Breast epithelium (tissue), 4 donors: ENCODE data around the gene ING5. TPM values are rescaled to one million over a fixed set of nuclear protein-coding genes. Genes with fewer than 3 reads are reported as not detected.
"Not testable (repeated sequence)": the region's sequence is repeated elsewhere in the genome, so short reads cannot be mapped to it uniquely, and the experiment has no call there.

ENCODE experiments used
- DNase-seq, 2 donors: peaks; one replicate each; pipeline ENCODE4 v3.0.0-alpha.2; 2019; ENCODE audit warnings: low spot score in 2 of 2
- H3K27ac ChIP-seq, 2 donors: fragments of 200-600 bp; sonication (generic) in 1 of 2; one replicate each; pipeline ENCODE4 v1.5.1; 2016 to 2019; ENCODE audit warnings: mild to moderate bottlenecking in 1 of 2
- H3K27me3 ChIP-seq, 2 donors: fragments of 200-600 bp; sonication (generic) in 1 of 2; one replicate each; pipeline versions ENCODE4 v1.5.1 to v1.6.0; 2017 to 2019; ENCODE audit warnings: control low read depth in 1 of 2, mild to moderate bottlenecking in 1 of 2
- H3K36me3 ChIP-seq: fragments of 200-600 bp; one replicate; pipeline ENCODE4 v1.5.1; 2019
- H3K4me1 ChIP-seq, 2 donors: fragments of 200-600 bp; sonication (generic); one replicate each; pipeline ENCODE4 v1.5.1; 2016 to 2019; ENCODE audit warnings: control low read depth in 1 of 2
- H3K4me3 ChIP-seq, 3 donors: fragments of 200-600 bp; sonication (generic); 1 replicate in 2 of 3; 2 replicates in 1 of 3; pipeline ENCODE4 v1.5.1; 2016 to 2019; ENCODE audit warnings: mild to moderate bottlenecking in 3 of 3, moderate library complexity in 2 of 3
- H3K9me3 ChIP-seq, 2 donors: fragments of 200-600 bp; sonication (generic) in 1 of 2; one replicate each; pipeline ENCODE4 v1.5.1; 2016 to 2019; ENCODE audit warnings: control low read depth in 1 of 2
- POLR2A ChIP-seq: fragments of 450-650 bp; IDR thresholded peaks from one replicate; pipeline ENCODE4 v1.6.1; 2016; ENCODE audit warnings: antibody characterized with exemption, mild to moderate bottlenecking, moderate library complexity
- POLR2AphosphoS5 ChIP-seq, 3 donors: sonication (generic); formaldehyde crosslinking; IDR thresholded peaks; one replicate each; pipeline ENCODE4 v1.6.1; 2017; ENCODE audit warnings: antibody characterized with exemption in 3 of 3
- intact Hi-C: fragments of 100-400 bp; cut with DNase I; formaldehyde crosslinking; loops from one replicate; pipeline ENCODE4 v1.15.1; 2023; ENCODE audit warnings: low total_unique reads
- total RNA-seq, 3 donors: library from RNA; depleted of rRNA; stranded (reverse); fragments of >200 nt; gene quantifications; one replicate each; pipeline ENCODE4 v1.1.0, GENCODE V29; 2016
- TF ChIP-seq, protein P1 (sequence below), 3 donors: fragments of 450-650 bp; IDR thresholded peaks; one replicate each; pipeline ENCODE4 v1.5.1; 2016 to 2017; ENCODE audit warnings: antibody characterized with exemption in 3 of 3, mild to moderate bottlenecking in 3 of 3, moderate library complexity in 3 of 3

Gene ING5
- total RNA-seq, 3 donors from 2014 or later: 29.6 to 49.0 (median 45.6) TPM

DNA sequence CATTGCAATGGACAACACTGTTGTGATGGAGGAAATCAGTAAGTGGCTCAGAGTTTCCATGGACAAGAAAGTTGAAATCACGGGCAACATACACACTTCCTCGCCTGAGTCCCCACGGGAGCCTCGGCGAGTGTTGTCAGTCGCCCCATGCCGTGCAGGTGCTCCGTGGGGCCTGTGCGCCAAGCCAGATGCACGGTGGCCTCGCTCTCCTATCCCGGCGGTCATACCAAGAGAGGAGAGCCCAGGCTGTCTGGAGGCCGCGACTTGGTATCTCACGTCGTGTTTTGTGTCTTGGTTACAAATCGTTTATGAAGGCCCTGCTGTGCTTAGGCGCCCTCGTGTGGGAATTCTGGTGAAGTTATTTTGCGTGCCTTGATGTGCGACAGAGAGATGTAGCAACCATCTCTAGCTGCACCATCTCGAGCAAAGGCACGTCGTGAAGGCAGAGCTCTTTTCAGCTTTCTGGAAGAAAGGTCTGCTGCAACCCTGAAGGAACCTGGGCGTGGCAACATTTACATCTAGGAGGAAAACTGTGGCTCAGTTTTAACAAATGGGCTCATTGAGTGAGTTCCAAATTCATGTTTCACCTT lies 42.6 kb upstream of the ING5 start:
- H3K9me3 ChIP-seq: no peaks in the 10 kb centered on the region
- no peaks in the 10 kb centered on the region for H3K27me3 ChIP-seq
- DNase-seq: peak in 1 of 2 donors; percentile 45
- H3K36me3 ChIP-seq: no peaks in the 10 kb centered on the region
- H3K27ac ChIP-seq: no peak overlapping the region
- TF ChIP-seq, protein P1, sequence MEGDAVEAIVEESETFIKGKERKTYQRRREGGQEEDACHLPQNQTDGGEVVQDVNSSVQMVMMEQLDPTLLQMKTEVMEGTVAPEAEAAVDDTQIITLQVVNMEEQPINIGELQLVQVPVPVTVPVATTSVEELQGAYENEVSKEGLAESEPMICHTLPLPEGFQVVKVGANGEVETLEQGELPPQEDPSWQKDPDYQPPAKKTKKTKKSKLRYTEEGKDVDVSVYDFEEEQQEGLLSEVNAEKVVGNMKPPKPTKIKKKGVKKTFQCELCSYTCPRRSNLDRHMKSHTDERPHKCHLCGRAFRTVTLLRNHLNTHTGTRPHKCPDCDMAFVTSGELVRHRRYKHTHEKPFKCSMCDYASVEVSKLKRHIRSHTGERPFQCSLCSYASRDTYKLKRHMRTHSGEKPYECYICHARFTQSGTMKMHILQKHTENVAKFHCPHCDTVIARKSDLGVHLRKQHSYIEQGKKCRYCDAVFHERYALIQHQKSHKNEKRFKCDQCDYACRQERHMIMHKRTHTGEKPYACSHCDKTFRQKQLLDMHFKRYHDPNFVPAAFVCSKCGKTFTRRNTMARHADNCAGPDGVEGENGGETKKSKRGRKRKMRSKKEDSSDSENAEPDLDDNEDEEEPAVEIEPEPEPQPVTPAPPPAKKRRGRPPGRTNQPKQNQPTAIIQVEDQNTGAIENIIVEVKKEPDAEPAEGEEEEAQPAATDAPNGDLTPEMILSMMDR (IDR thresholded peaks at IDR 0.05): peak in 2 of 3 donors; percentile 24 to 31
- TF ChIP-seq POLR2AphosphoS5 (IDR thresholded peaks at IDR 0.05): no peak
- TF ChIP-seq POLR2A: no peak
- no peak overlapping the region for H3K4me3 ChIP-seq
- intact Hi-C loops: no loop called here
- no peaks in the 10 kb centered on the region for H3K4me1 ChIP-seq

DNA sequence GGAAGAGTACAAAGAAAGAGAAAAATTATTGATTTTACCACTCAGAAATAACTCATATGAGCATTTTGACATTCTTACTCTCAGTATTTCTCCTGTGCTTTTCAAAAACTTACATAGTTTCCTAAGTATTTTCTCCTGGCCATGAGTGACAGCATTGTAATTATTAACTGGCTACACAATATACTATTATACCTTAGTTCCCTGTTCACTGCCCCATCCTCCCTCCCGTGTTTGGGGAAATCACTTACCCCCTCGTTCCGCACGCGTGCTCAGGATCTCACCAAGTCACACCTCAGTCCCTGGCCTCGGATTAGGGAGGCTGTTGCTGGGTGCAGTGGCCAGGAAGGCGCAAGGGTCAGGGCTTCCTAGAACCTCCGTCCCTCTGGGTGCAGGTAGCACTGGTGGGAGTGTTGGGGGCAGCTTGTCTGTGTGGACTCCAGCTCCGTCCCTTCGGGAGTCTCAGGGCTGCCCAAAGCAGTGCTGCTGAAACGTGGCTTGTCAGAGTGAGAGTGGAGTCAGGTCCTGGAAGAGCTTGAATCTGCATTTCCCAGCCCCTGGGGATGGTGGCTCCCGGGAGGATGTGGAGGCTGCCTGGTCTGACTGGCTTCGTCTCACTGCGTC lies 41.1 kb upstream of the ING5 start:
- no peaks in the 10 kb centered on the region for H3K9me3 ChIP-seq
- intact Hi-C loops: loop anchor here (5.0 kb wide), 1 partner anchor 1438 kb away; no protein-coding TSS in a partner anchor
- no peak overlapping the region for H3K27ac ChIP-seq
- TF ChIP-seq POLR2A (no peak), POLR2AphosphoS5 (IDR thresholded peaks at IDR 0.05) (no peak)
- TF ChIP-seq, protein P1 (IDR thresholded peaks at IDR 0.05): no peak
- H3K36me3 ChIP-seq: no peaks in the 10 kb centered on the region
- H3K4me3 ChIP-seq: no peak overlapping the region
- no peak for DNase-seq
- H3K4me1 ChIP-seq: no peaks in the 10 kb centered on the region
- H3K27me3 ChIP-seq: no peaks in the 10 kb centered on the region

DNA sequence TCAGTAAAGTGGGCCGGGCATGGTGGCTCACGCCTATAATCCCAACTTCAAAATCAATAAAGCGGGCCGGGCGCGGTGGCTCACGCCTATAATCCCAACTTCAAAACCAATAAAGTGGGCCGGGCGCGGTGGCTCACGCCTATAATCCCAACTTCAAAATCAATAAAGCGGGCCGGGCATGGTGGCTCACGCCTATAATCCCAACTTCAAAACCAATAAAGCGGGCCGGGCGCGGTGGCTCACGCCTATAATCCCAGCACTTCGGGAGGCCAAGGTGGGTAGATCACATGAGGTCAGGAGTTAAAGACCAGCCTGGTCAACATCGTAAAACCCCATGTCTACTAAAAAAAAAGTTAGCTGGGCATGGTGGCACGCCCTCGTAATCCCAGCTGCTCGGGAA lies 39.1 kb upstream of the ING5 start:
- not testable (repeated sequence) for H3K27me3 ChIP-seq, H3K4me3 ChIP-seq, H3K9me3 ChIP-seq, H3K36me3 ChIP-seq, H3K27ac ChIP-seq, DNase-seq, H3K4me1 ChIP-seq
- intact Hi-C loops: loop anchor here (5.0 kb wide), 1 partner anchor 1440 kb away; no protein-coding TSS in a partner anchor

DNA sequence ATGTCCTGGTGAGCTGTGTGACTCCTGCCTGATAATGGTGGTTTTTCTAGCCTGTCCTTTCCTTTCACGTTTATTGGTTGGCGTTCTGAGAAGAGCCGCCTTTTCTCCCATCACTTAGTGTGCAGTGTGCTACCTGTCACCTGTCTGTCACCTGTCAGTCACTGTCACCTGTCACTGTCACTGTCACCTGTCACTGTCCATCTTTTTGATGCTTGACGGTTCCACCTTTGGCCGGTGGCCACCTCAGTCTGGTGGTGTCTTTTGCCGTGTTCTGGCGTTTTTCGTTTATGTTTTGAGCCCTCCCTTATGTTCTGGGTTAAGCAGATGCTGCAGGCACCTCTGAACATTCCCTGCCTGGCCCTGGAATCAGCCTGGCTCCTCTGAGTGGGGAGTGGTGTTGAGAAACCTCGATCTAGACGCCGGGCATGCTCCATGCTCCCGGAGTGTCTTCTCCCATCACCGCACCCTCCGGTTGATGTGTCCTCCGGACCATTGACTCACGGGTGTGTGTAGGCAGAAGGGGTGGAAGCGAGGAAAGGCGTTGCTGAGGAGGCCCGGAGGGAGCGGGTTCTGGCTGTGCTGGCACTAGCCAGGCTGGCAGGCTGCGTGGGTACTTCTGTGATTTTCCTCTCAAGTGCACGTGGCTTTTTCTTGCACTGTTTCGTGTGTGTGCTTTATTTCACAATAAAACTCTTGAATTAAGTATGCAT lies 36.0 kb upstream of the ING5 start:
- no peak for DNase-seq
- no peaks in the 10 kb centered on the region for H3K4me1 ChIP-seq
- H3K27ac ChIP-seq: peak overlapping the region in 1 of 2 donors; percentile 36
- TF ChIP-seq, protein P1 (IDR thresholded peaks at IDR 0.05): no peak
- TF ChIP-seq POLR2A: no peak
- H3K9me3 ChIP-seq: no peaks in the 10 kb centered on the region
- no peak overlapping the region for H3K4me3 ChIP-seq
- H3K36me3 ChIP-seq: no peaks in the 10 kb centered on the region
- H3K27me3 ChIP-seq: no peaks in the 10 kb centered on the region
- intact Hi-C loops: no loop called here

DNA sequence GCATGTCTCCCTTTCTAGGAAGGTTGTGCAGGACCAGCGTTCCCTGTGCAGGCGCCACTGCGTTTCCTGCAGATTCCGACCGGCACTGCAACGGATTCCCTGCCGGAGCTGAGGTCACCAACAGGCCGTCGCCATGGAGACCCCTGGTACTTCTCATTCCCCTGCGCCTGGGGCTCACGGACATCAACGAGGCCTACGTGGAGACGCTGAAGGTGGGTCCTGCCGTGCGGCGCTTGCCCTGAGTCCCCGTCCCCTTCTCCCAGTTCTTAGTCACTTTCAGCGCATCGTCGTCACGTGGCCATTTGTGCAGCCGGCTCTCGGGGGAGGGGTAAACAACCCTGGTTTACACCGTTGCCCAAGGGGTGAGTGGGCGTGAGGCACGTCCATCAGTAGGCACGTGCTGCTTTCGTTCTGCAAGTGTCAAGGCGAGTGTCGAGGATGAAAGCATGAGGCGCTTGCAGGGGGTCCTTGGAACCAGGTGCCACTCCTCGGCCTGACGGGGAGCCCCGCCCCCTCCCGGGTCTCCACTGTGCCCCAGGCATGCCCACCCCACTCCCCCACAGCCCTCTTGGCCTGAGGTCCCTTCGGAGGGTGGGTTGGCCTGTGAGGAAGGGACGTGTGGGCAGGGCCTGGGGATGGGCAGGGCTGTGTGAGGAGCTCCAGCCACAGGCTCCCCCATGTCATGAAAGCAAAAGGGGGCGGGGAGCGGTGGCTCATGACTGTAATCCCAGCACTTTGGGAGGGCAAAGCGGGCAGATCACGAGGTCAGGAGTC lies 35.0 kb upstream of the ING5 start:
- no peaks in the 10 kb centered on the region for H3K36me3 ChIP-seq

More for the DNA sequence above, 35.0 kb upstream of the ING5 start:
- Histone ChIP-seq H3K4me3 (no peak overlapping the region), H3K4me1 (no peaks in the 10 kb centered on the region), H3K9me3 (no peaks in the 10 kb centered on the region), H3K27me3 (no peaks in the 10 kb centered on the region), H3K27ac (no peak overlapping the region)
- intact Hi-C loops: no loop called here
- DNase-seq: no peak
- TF ChIP-seq POLR2AphosphoS5 (IDR thresholded peaks at IDR 0.05) (no peak), POLR2A (no peak)
- TF ChIP-seq, protein P1 (IDR thresholded peaks at IDR 0.05): no peak
